ENCODE results near the gene CFTR.

DNA sequence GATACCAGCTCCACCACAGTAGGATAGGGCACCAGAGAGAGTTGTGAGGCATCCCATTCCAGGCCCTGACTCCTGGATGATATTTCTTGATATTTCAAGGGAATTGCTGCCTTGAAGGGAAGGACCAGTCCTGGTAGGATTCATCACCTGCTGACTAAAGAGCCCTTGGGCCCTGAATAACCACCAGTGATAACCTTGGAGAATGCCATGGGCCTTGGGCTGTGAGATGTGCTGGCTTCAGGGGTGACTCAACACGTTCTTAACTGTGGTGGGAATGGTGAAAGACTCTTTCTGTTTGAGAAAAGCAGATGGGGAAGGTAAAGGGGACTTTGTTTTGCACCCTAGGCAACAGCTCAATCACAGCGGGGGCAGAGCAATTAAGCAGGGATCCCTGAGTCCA is 31.2 kb upstream of the CFTR start:
- TF ChIP-seq, protein P1, sequence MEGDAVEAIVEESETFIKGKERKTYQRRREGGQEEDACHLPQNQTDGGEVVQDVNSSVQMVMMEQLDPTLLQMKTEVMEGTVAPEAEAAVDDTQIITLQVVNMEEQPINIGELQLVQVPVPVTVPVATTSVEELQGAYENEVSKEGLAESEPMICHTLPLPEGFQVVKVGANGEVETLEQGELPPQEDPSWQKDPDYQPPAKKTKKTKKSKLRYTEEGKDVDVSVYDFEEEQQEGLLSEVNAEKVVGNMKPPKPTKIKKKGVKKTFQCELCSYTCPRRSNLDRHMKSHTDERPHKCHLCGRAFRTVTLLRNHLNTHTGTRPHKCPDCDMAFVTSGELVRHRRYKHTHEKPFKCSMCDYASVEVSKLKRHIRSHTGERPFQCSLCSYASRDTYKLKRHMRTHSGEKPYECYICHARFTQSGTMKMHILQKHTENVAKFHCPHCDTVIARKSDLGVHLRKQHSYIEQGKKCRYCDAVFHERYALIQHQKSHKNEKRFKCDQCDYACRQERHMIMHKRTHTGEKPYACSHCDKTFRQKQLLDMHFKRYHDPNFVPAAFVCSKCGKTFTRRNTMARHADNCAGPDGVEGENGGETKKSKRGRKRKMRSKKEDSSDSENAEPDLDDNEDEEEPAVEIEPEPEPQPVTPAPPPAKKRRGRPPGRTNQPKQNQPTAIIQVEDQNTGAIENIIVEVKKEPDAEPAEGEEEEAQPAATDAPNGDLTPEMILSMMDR (IDR thresholded peaks at IDR 0.05 in 4 of 5, conservative IDR thresholded peaks at IDR 0.05 in 1 of 5): no peak
- TF ChIP-seq POLR2A (IDR thresholded peaks at IDR 0.05): no peak

All from gastrocnemius medialis (tissue), 4 donors.